ENCODE data around the gene TBC1D10A.

Gene TBC1D10A

GRCh38 chr22:30326706-30327362, at the start of gene TBC1D10A:
TBC1D10A (minus strand) TSS chr22:30326941; CDS start chr22:30326881, 60 bp downstream.
- FAIRE-seq = peak; percentile 68
- DNase-seq (ENCODE audit: low spot score) = peak; percentile 100

- FAIRE-seq (no peak), DNase-seq (ENCODE audit: low spot score) (no peak)
Measured at GRCh38 chr22:30375312-30375849, 48.6 kb upstream of the TBC1D10A start.

- FAIRE-seq = no peak
- no peak for DNase-seq (ENCODE audit: low spot score)
Measured at GRCh38 chr22:30373331-30374325, 46.9 kb upstream of the TBC1D10A start.

- FAIRE-seq (no peak), DNase-seq (ENCODE audit: low spot score) (no peak)
Measured at GRCh38 chr22:30372915-30373314, 46.2 kb upstream of the TBC1D10A start.

GRCh38 chr22:30371981-30372380, 45.2 kb upstream of the TBC1D10A start:
- FAIRE-seq = no peak
- no peak for DNase-seq (ENCODE audit: low spot score)

GRCh38 chr22:30371321-30371720, 44.6 kb upstream of the TBC1D10A start:
- DNase-seq (ENCODE audit: low spot score) (no peak), FAIRE-seq (no peak)

GRCh38 chr22:30370641-30371230, 44.0 kb upstream of the TBC1D10A start:
- FAIRE-seq = no peak
- DNase-seq (ENCODE audit: low spot score) = no peak

GRCh38 chr22:30368420-30368819, 41.7 kb upstream of the TBC1D10A start:
- FAIRE-seq (peak; percentile 9), DNase-seq (ENCODE audit: low spot score) (no peak)

- FAIRE-seq (no peak), DNase-seq (ENCODE audit: low spot score) (no peak)
Measured at GRCh38 chr22:30365891-30366290, 39.1 kb upstream of the TBC1D10A start.

- DNase-seq (ENCODE audit: low spot score) = no peak
- FAIRE-seq = no peak
Measured at GRCh38 chr22:30362651-30363281, 36.0 kb upstream of the TBC1D10A start.

- no peak for FAIRE-seq
- no peak for DNase-seq (ENCODE audit: low spot score)
Measured at GRCh38 chr22:30361916-30362650, 35.3 kb upstream of the TBC1D10A start.

GRCh38 chr22:30358541-30358940, 31.8 kb upstream of the TBC1D10A start:
- no peak for DNase-seq (ENCODE audit: low spot score)
- no peak for FAIRE-seq

GRCh38 chr22:30357650-30358215, 31.0 kb upstream of the TBC1D10A start:
- FAIRE-seq (peak; percentile 20), DNase-seq (ENCODE audit: low spot score) (no peak)

GRCh38 chr22:30357236-30357570, 30.5 kb upstream of the TBC1D10A start:
- DNase-seq (ENCODE audit: low spot score) (no peak), FAIRE-seq (no peak)

- FAIRE-seq (peak; percentile 98), DNase-seq (ENCODE audit: low spot score) (peak; percentile 97)
Measured at GRCh38 chr22:30356449-30357235, 29.9 kb upstream of the TBC1D10A start, which contains the start of the genes CCDC157 and SF3A1. CCDC157 (plus strand) TSS chr22:30357007; CDS start chr22:30366001, 8,994 bp downstream. SF3A1 (minus strand) TSS chr22:30356894; CDS start chr22:30356792, 102 bp downstream.

GRCh38 chr22:30354644-30355043, 27.9 kb upstream of the TBC1D10A start:
- DNase-seq (ENCODE audit: low spot score) = no peak
- no peak for FAIRE-seq

- FAIRE-seq (no peak), DNase-seq (ENCODE audit: low spot score) (no peak)
Measured at GRCh38 chr22:30351226-30351625, 24.5 kb upstream of the TBC1D10A start.

GRCh38 chr22:30348809-30349208, 22.1 kb upstream of the TBC1D10A start:
- no peak for FAIRE-seq
- DNase-seq (ENCODE audit: low spot score) = no peak

- FAIRE-seq = no peak
- DNase-seq (ENCODE audit: low spot score) = no peak
Measured at GRCh38 chr22:30348404-30348803, 21.7 kb upstream of the TBC1D10A start.
